GM19463 (cell line): ENCODE results near the gene STPG3.

ENCODE experiments used
- ATAC-seq: cut with Tn5 transposase; IDR thresholded peaks from one replicate; pipeline ENCODE4 v1.9.1; 2021; ENCODE audit warnings: mild to moderate bottlenecking, moderate library complexity; ENCODE audit not compliant: unreplicated experiment

The STPG3 gene

DNA sequence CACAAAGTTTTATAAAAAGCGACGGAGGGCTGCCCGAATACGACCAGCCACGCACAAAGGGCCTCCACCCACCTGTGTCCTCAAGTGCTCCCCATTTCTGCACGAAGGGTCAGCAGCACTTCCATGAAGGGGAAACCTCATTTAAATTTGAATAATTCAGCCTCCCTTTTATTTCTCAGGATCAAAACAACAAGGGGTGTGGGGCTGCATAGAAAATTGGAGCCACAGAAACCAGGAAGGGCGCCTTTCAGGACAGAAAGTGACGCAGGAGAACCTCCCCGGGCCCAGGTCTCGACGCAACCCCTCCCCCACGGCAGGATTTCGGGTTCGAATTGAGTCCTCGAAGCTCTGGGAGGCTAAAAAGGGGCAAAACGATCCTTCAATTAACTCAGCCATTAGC is 48.9 kb downstream of the STPG3 start:
- no peak for ATAC-seq

DNA sequence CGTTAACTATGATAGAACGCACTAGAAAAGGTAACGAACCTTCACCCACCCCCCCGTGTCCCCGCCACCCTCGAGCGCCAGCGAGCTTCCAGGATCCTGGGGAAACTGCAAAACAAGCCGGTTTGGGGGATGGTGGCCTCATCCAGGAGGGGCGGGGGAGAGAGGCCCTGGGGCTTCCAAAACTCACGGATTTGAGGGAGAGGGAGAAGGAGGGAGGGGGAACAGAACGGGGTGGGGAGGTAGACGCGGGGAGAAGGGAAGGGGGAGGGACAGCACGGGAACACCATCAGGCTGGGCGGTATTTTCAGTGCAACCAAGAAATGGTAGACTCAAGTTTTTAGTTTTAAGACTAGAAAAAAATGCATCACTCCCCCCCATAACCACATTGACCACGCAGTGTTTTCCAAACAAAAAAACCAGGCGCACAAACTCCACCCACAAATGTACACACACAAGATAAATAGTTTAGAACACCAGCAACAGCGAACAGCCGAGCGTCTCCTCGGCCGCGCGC is 49.5 kb downstream of the STPG3 start:
- ATAC-seq = no peak

DNA sequence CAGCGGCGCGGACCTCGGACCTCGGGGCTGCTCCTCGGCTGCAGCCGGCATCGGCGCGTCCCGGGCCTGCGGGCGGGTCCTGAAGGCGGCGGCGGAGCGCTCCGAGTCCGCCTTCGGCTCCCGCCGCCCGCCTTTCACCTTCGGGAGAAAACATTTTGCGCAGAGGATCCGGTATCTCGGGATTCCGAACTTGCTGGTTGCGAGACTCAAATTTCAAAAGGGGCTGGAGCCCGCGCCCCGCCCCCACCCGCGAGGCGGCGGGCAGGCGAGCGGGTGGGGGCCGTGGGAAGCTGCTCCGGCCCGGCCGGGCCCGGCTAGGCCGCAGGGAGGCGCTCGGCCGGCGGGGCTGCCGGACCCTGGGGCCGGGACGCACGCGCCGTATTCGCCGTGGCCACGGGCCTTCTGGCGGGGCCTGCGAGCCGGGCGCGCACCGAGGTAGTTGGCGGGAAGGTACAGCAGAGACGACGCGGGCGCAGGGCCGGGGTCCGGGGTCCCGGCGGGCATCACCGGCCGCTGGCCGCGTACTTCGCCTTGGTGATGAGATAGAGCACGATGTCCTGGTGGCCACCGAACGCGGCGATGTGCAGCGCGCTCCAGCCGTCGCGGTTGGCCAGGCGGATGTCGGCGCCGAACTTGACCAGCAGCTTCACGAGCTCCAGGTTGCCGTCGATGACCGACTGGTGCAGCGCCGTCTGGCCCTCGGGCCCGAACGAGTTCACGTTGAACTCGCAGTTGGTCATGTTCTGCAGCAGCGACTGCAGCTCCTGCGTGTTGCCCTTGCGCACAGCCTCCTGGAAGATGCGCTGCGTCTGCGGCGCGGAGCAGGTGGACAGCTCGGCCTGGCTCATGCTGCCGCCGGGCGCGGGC is 50.2 kb downstream of the STPG3 start:
- no peak for ATAC-seq

DNA sequence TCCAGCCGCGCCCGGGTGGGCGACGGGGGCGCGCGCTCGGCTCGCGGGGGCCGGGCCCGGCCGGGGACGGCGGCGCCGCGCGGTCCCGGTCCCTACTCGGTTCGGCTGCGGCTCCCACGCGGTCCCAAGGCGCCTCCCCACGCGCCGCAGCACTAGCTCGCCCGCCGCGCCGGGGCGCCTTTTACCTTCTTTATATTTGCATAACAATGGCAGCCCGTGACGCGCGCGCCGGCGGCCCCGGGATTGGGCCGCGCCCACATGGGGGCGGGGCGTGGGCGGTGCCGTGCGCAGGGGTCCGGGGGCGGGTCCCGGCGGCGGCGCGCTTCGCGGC is 51.0 kb downstream of the STPG3 start, which contains the start of gene NRARP:
Gene NRARP (minus strand): TSS at position 154 of the 331 bp plus-strand sequence. CDS start 343 bp downstream, outside the sequence.
- peak; percentile 74 for ATAC-seq

DNA sequence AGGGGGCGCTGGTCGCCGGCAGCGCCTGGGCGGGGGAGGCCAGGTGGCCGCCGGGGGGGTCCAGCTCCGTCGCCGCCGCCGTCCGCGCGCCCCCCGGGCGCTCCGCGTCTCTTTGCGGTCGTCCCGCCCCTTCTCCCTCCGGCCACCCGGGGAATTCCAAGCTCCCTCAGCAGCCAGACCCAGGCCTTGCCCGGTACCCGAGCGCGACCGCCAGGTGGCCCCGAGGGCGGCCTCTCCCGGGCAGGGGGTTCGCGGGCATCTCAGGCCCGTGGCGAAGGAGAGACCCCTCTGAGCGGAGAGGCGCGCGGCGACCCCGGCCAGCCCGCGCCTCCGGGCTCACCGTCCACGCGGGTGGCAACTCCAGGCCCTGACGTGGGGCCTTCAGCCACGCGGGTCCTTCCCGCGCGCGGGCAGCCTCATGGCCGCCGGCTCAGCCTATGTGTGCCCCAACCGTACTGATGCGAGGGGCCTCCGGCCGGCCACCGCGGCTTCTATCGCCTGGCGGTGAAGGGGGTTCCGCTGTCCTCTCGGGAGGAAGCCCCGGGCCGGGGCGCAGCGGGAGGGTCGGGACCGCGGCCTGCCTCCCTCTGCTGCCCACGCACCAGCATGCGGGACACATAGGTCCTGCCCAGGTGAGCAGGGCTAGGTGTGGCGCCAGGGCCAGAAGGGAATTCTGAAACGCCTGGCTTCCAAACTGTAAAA is 51.5 kb downstream of the STPG3 start:
- ATAC-seq = peak; percentile 64
